ENCODE results near the gene RNF149.

DNA sequence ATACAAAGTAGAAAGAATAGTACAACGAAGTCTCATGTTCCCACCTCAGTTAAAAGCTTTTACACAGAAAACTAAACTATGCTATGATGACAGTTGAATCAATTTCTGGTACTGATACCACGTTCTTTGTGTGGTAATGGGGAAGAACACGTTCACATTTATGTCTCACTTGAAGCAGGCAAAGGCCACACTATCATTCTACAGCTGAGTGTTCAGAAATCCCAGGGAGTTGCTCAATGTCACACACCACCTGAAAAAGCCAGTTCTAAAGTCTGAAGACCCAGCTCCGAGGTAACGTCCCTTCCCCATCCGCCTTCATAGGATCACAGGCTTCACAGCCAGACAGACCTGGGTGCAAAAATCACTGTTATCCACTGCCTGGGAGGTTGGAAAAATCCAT lies 8.9 kb downstream of the RNF149 start:
- TF ChIP-seq HOXA7 (CRISPR knock-in tag; IDR thresholded peaks at IDR 0.05) (no peak), POLR2A (IDR thresholded peaks at IDR 0.05; ENCODE audit: low read length) (no peak), CTCF (IDR thresholded peaks at IDR 0.05) (no peak), REST (IDR thresholded peaks at IDR 0.05) (no peak), RAD21 (conservative IDR thresholded peaks at IDR 0.05 in 1 of 2, IDR thresholded peaks at IDR 0.05 in 1 of 2) (no peak), EHMT2 (IDR thresholded peaks at IDR 0.05; ENCODE audit: low read depth) (no peak), CBX2 (IDR thresholded peaks at IDR 0.05; ENCODE audit: borderline replicate concordance, low read depth) (no peak), USF2 (IDR thresholded peaks at IDR 0.05) (no peak), FOSL2 (IDR thresholded peaks at IDR 0.05) (no peak), FOSL2 (CRISPR knock-in tag; IDR thresholded peaks at IDR 0.05) (no peak), ZC3H11A (IDR thresholded peaks at IDR 0.05) (no peak), EP300 (IDR thresholded peaks at IDR 0.05) (no peak), ELK1 (IDR thresholded peaks at IDR 0.05; ENCODE audit: low read depth, low read length) (no peak), MAX (IDR thresholded peaks at IDR 0.05) (no peak)
